Neural progenitor cell (in vitro differentiated cells): ENCODE measurements around the gene APOC3. TPM values are rescaled to one million over a fixed set of nuclear protein-coding genes. Genes with fewer than 3 reads are reported as not detected.

ENCODE experiments used
- DNase-seq: peaks from one replicate; pipeline ENCODE4 v3.0.0-alpha.2; 2016; ENCODE audit warnings: low spot score
- H2AFZ ChIP-seq: fragments of 200-600 bp; sonication (generic); replicated peaks from 2 replicates; pipeline ENCODE4 v1.6.1; 2016; ENCODE audit warnings: antibody characterized with exemption
- H3F3A ChIP-seq: fragments of 200-600 bp; sonication (generic); 2 replicates; pipeline ENCODE4 v1.6.1; 2016; ENCODE audit warnings: antibody characterized with exemption, low read depth
- H3K27ac ChIP-seq: fragments of 200-600 bp; sonication (generic); 2 replicates; pipeline ENCODE4 v1.5.1; 2016; ENCODE audit warnings: mild to moderate bottlenecking
- H3K27me3 ChIP-seq: fragments of 200-600 bp; sonication (generic); 2 replicates; pipeline ENCODE4 v1.6.1; 2016; ENCODE audit warnings: mild to moderate bottlenecking, moderate library complexity
- H3K36me3 ChIP-seq: fragments of 200-600 bp; sonication (generic); 2 replicates; pipeline ENCODE4 v1.5.1; 2016
- H3K4me1 ChIP-seq: fragments of 200-600 bp; sonication (generic); 2 replicates; pipeline ENCODE4 v1.6.1; 2016; ENCODE audit warnings: mixed run types
- H3K4me2 ChIP-seq: fragments of 200-600 bp; sonication (generic); 2 replicates; pipeline ENCODE4 v1.6.1; 2016
- H3K4me3 ChIP-seq: fragments of 200-600 bp; sonication (generic); 2 replicates; pipeline ENCODE4 v1.5.1; 2016
- H3K79me2 ChIP-seq: fragments of 200-600 bp; sonication (generic); 2 replicates; pipeline ENCODE4 v1.6.1; 2016; ENCODE audit warnings: low read depth
- H3K9ac ChIP-seq: fragments of 200-600 bp; sonication (generic); 2 replicates; pipeline ENCODE4 v1.6.1; 2016
- H3K9me3 ChIP-seq: fragments of 200-600 bp; sonication (generic); 2 replicates; pipeline ENCODE4 v1.5.1; 2016; ENCODE audit warnings: low read depth
- H4K20me1 ChIP-seq: fragments of 200-600 bp; sonication (generic); 2 replicates; pipeline ENCODE4 v1.6.1; 2016; ENCODE audit warnings: low read depth
- H3K27ac Mint-ChIP-seq: 3 replicates; pipeline ENCODE4 v1.8.0; 2021; ENCODE audit warnings: mixed read lengths
- H3K27me3 Mint-ChIP-seq: 2 replicates; pipeline ENCODE4 v1.8.0; 2022; ENCODE audit warnings: low read depth, mild to moderate bottlenecking, inconsistent platforms, moderate library complexity, mixed read lengths; ENCODE audit not compliant: insufficient read depth
- H3K36me3 Mint-ChIP-seq: 3 replicates; pipeline ENCODE4 v1.8.0; 2021; ENCODE audit warnings: mixed read lengths
- H3K4me1 Mint-ChIP-seq: 3 replicates; pipeline ENCODE4 v1.8.0; 2021; ENCODE audit warnings: mixed read lengths
- H3K4me3 Mint-ChIP-seq: 3 replicates; pipeline ENCODE4 v1.8.0; 2021; ENCODE audit warnings: mild to moderate bottlenecking, moderate library complexity, mixed read lengths
- H3K9me3 Mint-ChIP-seq: 3 replicates; pipeline ENCODE4 v1.8.0; 2020; ENCODE audit warnings: mixed read lengths
- EZH2 ChIP-seq: fragments of 200-600 bp; sonication (generic); IDR thresholded peaks from 2 replicates; pipeline ENCODE4 v1.6.1; 2017; ENCODE audit warnings: antibody characterized with exemption, mild to moderate bottlenecking, moderate library complexity
- EZH2phosphoT487 ChIP-seq: fragments of 200-600 bp; sonication (generic); IDR thresholded peaks from 2 replicates; pipeline ENCODE4 v1.6.1; 2017; ENCODE audit warnings: antibody characterized with exemption
- total RNA-seq: library from RNA; depleted of rRNA; stranded (reverse); fragments of >200 nt; gene quantifications from 2 replicates; pipeline ENCODE4 v1.2.3, GENCODE V29; 2015; ENCODE audit warnings: low replicate concordance
- TF ChIP-seq, protein P1 (sequence below): fragments of 200-600 bp; sonication (generic); IDR thresholded peaks from 2 replicates; pipeline ENCODE4 v1.5.1; 2017; ENCODE audit warnings: antibody characterized with exemption, mild to moderate bottlenecking

Gene APOC3
- total RNA-seq, 1 donor from 2014 or later, result not detected

GRCh38 chr11:116835791-116836631 lies 6.3 kb downstream of the APOC3 start:
- no peaks in the 10 kb centered on the region for H3K36me3 Mint-ChIP-seq
- DNase-seq, result peak; percentile 96
- Histone ChIP-seq H3K4me3 (peak overlapping the region; percentile 46), H3K27ac (no peak overlapping the region), H2AFZ (peak overlapping the region; percentile 93), H3K79me2 (no peaks in the 10 kb centered on the region), H3K4me2 (peak overlapping the region; percentile 79), H3K36me3 (no peaks in the 10 kb centered on the region), H3K9ac (no peak overlapping the region), H3K27me3 (peaks cover 19% of the 10 kb centered on the region), H3K4me1 (peaks cover 14% of the 10 kb centered on the region), H4K20me1 (no peaks in the 10 kb centered on the region), H3F3A (peaks cover 6% of the 10 kb centered on the region), H3K9me3 (no peaks in the 10 kb centered on the region)
- peak overlapping the region; percentile 35 for H3K4me3 Mint-ChIP-seq
- H3K4me1 Mint-ChIP-seq, result peaks cover 41% of the 10 kb centered on the region
- TF ChIP-seq, protein P1, sequence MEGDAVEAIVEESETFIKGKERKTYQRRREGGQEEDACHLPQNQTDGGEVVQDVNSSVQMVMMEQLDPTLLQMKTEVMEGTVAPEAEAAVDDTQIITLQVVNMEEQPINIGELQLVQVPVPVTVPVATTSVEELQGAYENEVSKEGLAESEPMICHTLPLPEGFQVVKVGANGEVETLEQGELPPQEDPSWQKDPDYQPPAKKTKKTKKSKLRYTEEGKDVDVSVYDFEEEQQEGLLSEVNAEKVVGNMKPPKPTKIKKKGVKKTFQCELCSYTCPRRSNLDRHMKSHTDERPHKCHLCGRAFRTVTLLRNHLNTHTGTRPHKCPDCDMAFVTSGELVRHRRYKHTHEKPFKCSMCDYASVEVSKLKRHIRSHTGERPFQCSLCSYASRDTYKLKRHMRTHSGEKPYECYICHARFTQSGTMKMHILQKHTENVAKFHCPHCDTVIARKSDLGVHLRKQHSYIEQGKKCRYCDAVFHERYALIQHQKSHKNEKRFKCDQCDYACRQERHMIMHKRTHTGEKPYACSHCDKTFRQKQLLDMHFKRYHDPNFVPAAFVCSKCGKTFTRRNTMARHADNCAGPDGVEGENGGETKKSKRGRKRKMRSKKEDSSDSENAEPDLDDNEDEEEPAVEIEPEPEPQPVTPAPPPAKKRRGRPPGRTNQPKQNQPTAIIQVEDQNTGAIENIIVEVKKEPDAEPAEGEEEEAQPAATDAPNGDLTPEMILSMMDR, result peak; percentile 67
- TF ChIP-seq EZH2phosphoT487 (no peak), EZH2 (no peak)
- H3K27me3 Mint-ChIP-seq, result peaks cover 2% of the 10 kb centered on the region
- H3K27ac Mint-ChIP-seq, result no peak overlapping the region
- peaks cover 5% of the 10 kb centered on the region for H3K9me3 Mint-ChIP-seq

GRCh38 chr11:116836632-116836991 lies 6.9 kb downstream of the APOC3 start:
- Mint-ChIP-seq H3K4me1 (peaks cover 41% of the 10 kb centered on the region), H3K4me3 (no peak overlapping the region), H3K27ac (no peak overlapping the region), H3K9me3 (peaks cover 5% of the 10 kb centered on the region), H3K27me3 (peaks cover 2% of the 10 kb centered on the region), H3K36me3 (no peaks in the 10 kb centered on the region)
- Histone ChIP-seq H3K9ac (no peak overlapping the region), H3K27me3 (peaks cover 19% of the 10 kb centered on the region), H3F3A (peaks cover 6% of the 10 kb centered on the region), H3K4me3 (no peak overlapping the region), H3K4me1 (peaks cover 14% of the 10 kb centered on the region), H4K20me1 (no peaks in the 10 kb centered on the region), H3K4me2 (no peak overlapping the region), H3K27ac (no peak overlapping the region), H3K36me3 (no peaks in the 10 kb centered on the region), H2AFZ (no peak overlapping the region), H3K9me3 (no peaks in the 10 kb centered on the region), H3K79me2 (no peaks in the 10 kb centered on the region)
- no peak for DNase-seq
- TF ChIP-seq EZH2, result no peak
- TF ChIP-seq, protein P1, result no peak

DNA sequence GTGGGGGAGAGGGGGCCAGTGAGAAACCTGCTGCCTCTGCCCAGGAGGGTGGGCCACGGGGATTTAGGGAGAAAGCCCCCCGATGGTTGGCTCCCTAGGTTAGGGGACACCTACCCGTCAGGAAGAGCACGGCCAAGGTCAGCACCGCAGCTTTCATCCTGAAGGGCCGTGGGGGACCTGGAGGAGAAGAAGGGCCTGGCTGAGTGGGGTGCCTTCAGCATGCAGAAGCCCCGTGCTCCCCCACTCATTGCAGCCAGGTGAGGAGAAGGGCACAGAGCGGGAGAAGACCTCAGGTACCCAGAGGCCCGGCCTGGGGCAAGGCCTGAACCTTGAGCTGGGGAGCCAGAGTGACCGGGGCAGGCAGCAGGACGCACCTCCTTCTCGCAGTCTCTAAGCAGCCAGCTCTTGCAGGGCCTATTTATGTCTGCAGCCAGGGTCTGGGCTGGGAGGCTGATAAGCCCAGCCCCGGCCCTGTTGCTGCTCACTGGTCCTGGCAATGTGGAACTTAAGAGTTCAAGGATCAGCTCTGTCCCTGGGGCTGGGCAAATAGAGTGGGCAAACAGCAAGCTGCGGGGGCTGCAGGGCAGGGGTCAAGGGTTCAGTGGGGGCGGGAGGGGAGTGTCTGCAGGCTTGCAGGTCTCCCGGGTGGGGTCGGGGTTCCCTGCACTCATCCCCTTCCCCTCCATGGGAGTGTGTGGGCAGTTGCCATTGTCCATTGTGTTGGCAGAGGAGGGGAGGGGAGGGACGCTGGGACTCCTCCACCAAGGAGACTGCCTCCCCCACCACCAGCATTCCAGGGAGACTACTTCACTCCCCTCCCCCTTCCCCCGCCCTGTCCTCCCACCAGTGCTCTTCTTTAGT lies 7.8 kb downstream of the APOC3 start, which contains the start of gene APOA1:
Gene APOA1 (minus strand): TSS at position 392 of the 861 bp plus-strand sequence. CDS start 235 bp downstream, at position 157.
- H3K4me3 Mint-ChIP-seq, result no peak within 1 kb of the TSS
- TF ChIP-seq EZH2phosphoT487 (no peak), EZH2 (no peak)
- TF ChIP-seq, protein P1, result no peak
- no peaks in the 10 kb centered on the region for H3K36me3 Mint-ChIP-seq
- H3K36me3 ChIP-seq, result no peaks in the 10 kb centered on the region
- peak within 1 kb of the TSS; percentile 50 for H2AFZ ChIP-seq
- H3K27me3 ChIP-seq, result peaks cover 19% of the 10 kb centered on the region
- H3K4me3 ChIP-seq, result no peak within 1 kb of the TSS
- peak within 1 kb of the TSS; percentile 94 for H3K27ac Mint-ChIP-seq
- H4K20me1 ChIP-seq, result no peaks in the 10 kb centered on the region
- H3K27me3 Mint-ChIP-seq, result peaks cover 2% of the 10 kb centered on the region
- no peak within 1 kb of the TSS for H3K27ac ChIP-seq
- no peaks in the 10 kb centered on the region for H3K9me3 Mint-ChIP-seq
- no peaks in the 10 kb centered on the region for H3K9me3 ChIP-seq
- H3K79me2 ChIP-seq, result no peaks in the 10 kb centered on the region
- peaks cover 6% of the 10 kb centered on the region for H3F3A ChIP-seq
- DNase-seq, result peak; percentile 50
- no peak within 1 kb of the TSS for H3K4me2 ChIP-seq
- H3K9ac ChIP-seq, result no peak within 1 kb of the TSS
- H3K4me1 Mint-ChIP-seq, result peaks cover 41% of the 10 kb centered on the region
- H3K4me1 ChIP-seq, result peaks cover 14% of the 10 kb centered on the region
